Central memory CD4-positive, alpha-beta T cell (primary cell): ENCODE results near the gene RASSF4.

Source experiments
- DNase-seq: peaks from one replicate; pipeline ENCODE4 v3.0.0; 2022
- total RNA-seq, 3 experiments: gene quantifications; one replicate each; lab custom pipeline; 2026; lab: John Stamatoyannopoulos, UW

The RASSF4 gene
- total RNA-seq: 0.07 to 0.96 (median 0.38) reads per million in 3 experiments

- DNase-seq: peak; percentile 87
These were observed at the start of gene RASSF4 for GRCh38 chr10:44959247-44960087. Gene RASSF4 (plus strand): TSS chr10:44959802. CDS start chr10:44970203, 10,401 bp downstream.

GRCh38 chr10:44909910-44910309 lies 49.7 kb upstream of the RASSF4 start:
- no peak for DNase-seq

- DNase-seq: no peak
These were observed 49.0 kb upstream of the RASSF4 start for GRCh38 chr10:44910602-44911001.

- no peak for DNase-seq
These were observed 48.5 kb upstream of the RASSF4 start, which contains the start of gene TMEM72 for GRCh38 chr10:44911081-44911540. Gene TMEM72 (plus strand): TSS chr10:44911337. CDS start chr10:44911513, 176 bp downstream.

GRCh38 chr10:44911951-44912350 lies 47.7 kb upstream of the RASSF4 start:
- no peak for DNase-seq

- no peak for DNase-seq
These were observed 46.1 kb upstream of the RASSF4 start for GRCh38 chr10:44913350-44914081.

GRCh38 chr10:44914891-44915290 lies 44.7 kb upstream of the RASSF4 start:
- DNase-seq: no peak

GRCh38 chr10:44916429-44916828 lies 43.2 kb upstream of the RASSF4 start:
- DNase-seq: no peak

- DNase-seq: no peak
These were observed 41.8 kb upstream of the RASSF4 start for GRCh38 chr10:44917848-44918247.

GRCh38 chr10:44920252-44920651 lies 39.4 kb upstream of the RASSF4 start:
- DNase-seq: no peak

- no peak for DNase-seq
These were observed 38.5 kb upstream of the RASSF4 start for GRCh38 chr10:44921061-44921460.

- no peak for DNase-seq
These were observed 38.1 kb upstream of the RASSF4 start for GRCh38 chr10:44921506-44921905.

GRCh38 chr10:44922021-44922420 lies 37.6 kb upstream of the RASSF4 start:
- DNase-seq: no peak

GRCh38 chr10:44922796-44923545 lies 36.6 kb upstream of the RASSF4 start:
- DNase-seq: no peak

- DNase-seq: no peak
These were observed 36.0 kb upstream of the RASSF4 start for GRCh38 chr10:44923611-44924010.

GRCh38 chr10:44924261-44925040 lies 35.2 kb upstream of the RASSF4 start:
- DNase-seq: no peak

GRCh38 chr10:44925224-44925623 lies 34.4 kb upstream of the RASSF4 start:
- DNase-seq: no peak

GRCh38 chr10:44925811-44926750 lies 33.5 kb upstream of the RASSF4 start:
- no peak for DNase-seq

- DNase-seq: no peak
These were observed 32.8 kb upstream of the RASSF4 start for GRCh38 chr10:44926751-44927351.

- no peak for DNase-seq
These were observed 32.2 kb upstream of the RASSF4 start for GRCh38 chr10:44927352-44927751.
